ENCODE data around the gene SYT2. TPM values are rescaled to one million over a fixed set of nuclear protein-coding genes. Genes with fewer than 3 reads are reported as not detected.
"Not testable (repeated sequence)": the region's sequence is repeated elsewhere in the genome, so short reads cannot be mapped to it uniquely, and the experiment has no call there.

SYT2 gene
- total and polyA plus RNA-seq, 7 donors, result 0.10 to 0.16 TPM; not detected in 5

- Histone ChIP-seq H3K4me3 (peak overlapping the region in 2 of 4 donors; percentile 11 to 33), H3K4me1 (peaks cover 0 to 96% (median 84%) of the 10 kb centered on the region in 4 donors)
Observed at GRCh38 chr1:202552615-202553014, 157.6 kb downstream of the SYT2 start.

GRCh38 chr1:202551683-202552082, 158.6 kb downstream of the SYT2 start:
- intact Hi-C loops (cut with DNase I), result no loop called here
- DNase-seq, result peak; percentile 86
- WGBS, 2 donors, result 73 to 77% methylated on average over 3 of the region's 3 CpGs
- Histone ChIP-seq H3K36me3 (no peaks in the 10 kb centered on the region), H3K9me3 (no peaks in the 10 kb centered on the region), H3K27me3 (no peaks in the 10 kb centered on the region), H3K27ac (peak overlapping the region; percentile 68 to 94 (median 86)), H3K4me1 (peaks cover 0 to 93% (median 76%) of the 10 kb centered on the region in 4 donors), H3K4me3 (peak overlapping the region in 2 of 4 donors; percentile 11 to 33)
- TF ChIP-seq, protein P1, sequence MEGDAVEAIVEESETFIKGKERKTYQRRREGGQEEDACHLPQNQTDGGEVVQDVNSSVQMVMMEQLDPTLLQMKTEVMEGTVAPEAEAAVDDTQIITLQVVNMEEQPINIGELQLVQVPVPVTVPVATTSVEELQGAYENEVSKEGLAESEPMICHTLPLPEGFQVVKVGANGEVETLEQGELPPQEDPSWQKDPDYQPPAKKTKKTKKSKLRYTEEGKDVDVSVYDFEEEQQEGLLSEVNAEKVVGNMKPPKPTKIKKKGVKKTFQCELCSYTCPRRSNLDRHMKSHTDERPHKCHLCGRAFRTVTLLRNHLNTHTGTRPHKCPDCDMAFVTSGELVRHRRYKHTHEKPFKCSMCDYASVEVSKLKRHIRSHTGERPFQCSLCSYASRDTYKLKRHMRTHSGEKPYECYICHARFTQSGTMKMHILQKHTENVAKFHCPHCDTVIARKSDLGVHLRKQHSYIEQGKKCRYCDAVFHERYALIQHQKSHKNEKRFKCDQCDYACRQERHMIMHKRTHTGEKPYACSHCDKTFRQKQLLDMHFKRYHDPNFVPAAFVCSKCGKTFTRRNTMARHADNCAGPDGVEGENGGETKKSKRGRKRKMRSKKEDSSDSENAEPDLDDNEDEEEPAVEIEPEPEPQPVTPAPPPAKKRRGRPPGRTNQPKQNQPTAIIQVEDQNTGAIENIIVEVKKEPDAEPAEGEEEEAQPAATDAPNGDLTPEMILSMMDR (IDR thresholded peaks at IDR 0.05), result no peak
- no peak for TF ChIP-seq EP300 (IDR thresholded peaks at IDR 0.05)
- TF ChIP-seq POLR2A (IDR thresholded peaks at IDR 0.05), result no peak
- peak in 2 of 4 donors; percentile 46 to 64 for TF ChIP-seq POLR2AphosphoS5 (IDR thresholded peaks at IDR 0.05)

More at GRCh38 chr1:202552615-202553014, 157.6 kb downstream of the SYT2 start:
- intact Hi-C loops (cut with DNase I); DNase-seq; H3K27me3 ChIP-seq; H3K36me3 ChIP-seq; H3K9me3 ChIP-seq: not testable (repeated sequence)
- peak overlapping the region; percentile 68 to 94 (median 86) for H3K27ac ChIP-seq
- peak in 3 of 4 donors; percentile 18 to 86 (median 55) for TF ChIP-seq EP300 (IDR thresholded peaks at IDR 0.05)
- peak; percentile 53 to 88 (median 78) for TF ChIP-seq POLR2AphosphoS5 (IDR thresholded peaks at IDR 0.05)

GRCh38 chr1:202550088-202550487, 160.2 kb downstream of the SYT2 start:
- H3K4me3 ChIP-seq, result peak overlapping the region in 1 of 4 donors; percentile 5
- 77 to 93% methylated on average over 1 of the region's 1 CpG for WGBS, 2 donors
- H3K36me3 ChIP-seq; DNase-seq; H3K9me3 ChIP-seq; H3K27me3 ChIP-seq; intact Hi-C loops (cut with DNase I): not testable (repeated sequence)
- H3K27ac ChIP-seq, result peak overlapping the region; percentile 68 to 94 (median 86)
- TF ChIP-seq POLR2AphosphoS5 (IDR thresholded peaks at IDR 0.05), result peak; percentile 13 to 68 (median 42)
- H3K4me1 ChIP-seq, result peaks cover 0 to 93% (median 74%) of the 10 kb centered on the region in 4 donors

- DNase-seq, result no peak
- Histone ChIP-seq H3K4me1 (peaks cover 0 to 70% (median 53%) of the 10 kb centered on the region in 4 donors), H3K36me3 (no peaks in the 10 kb centered on the region), H3K4me3 (peak overlapping the region in 3 of 4 donors; percentile 58 to 60 (median 58)), H3K27ac (peak overlapping the region; percentile 68 to 94 (median 86)), H3K27me3 (no peaks in the 10 kb centered on the region), H3K9me3 (no peaks in the 10 kb centered on the region)
- TF ChIP-seq EP300 (IDR thresholded peaks at IDR 0.05) (no peak), POLR2AphosphoS5 (IDR thresholded peaks at IDR 0.05) (no peak), POLR2A (IDR thresholded peaks at IDR 0.05) (no peak)
- TF ChIP-seq, protein P1 (IDR thresholded peaks at IDR 0.05), result no peak
- intact Hi-C loops (cut with DNase I), result no loop called here
Observed at GRCh38 chr1:202547215-202547614, 163.0 kb downstream of the SYT2 start.

GRCh38 chr1:202546796-202547195, 163.5 kb downstream of the SYT2 start:
- H3K36me3 ChIP-seq; H3K27me3 ChIP-seq; intact Hi-C loops (cut with DNase I); DNase-seq; H3K9me3 ChIP-seq: not testable (repeated sequence)
- peak overlapping the region; percentile 84 to 94 (median 89) for H3K27ac ChIP-seq
- H3K4me3 ChIP-seq, result peak overlapping the region; percentile 8 to 60 (median 58)
- peaks cover 0 to 66% (median 49%) of the 10 kb centered on the region in 4 donors for H3K4me1 ChIP-seq
- 62 to 74% methylated on average over 3 of the region's 3 CpGs for WGBS, 2 donors

DNA sequence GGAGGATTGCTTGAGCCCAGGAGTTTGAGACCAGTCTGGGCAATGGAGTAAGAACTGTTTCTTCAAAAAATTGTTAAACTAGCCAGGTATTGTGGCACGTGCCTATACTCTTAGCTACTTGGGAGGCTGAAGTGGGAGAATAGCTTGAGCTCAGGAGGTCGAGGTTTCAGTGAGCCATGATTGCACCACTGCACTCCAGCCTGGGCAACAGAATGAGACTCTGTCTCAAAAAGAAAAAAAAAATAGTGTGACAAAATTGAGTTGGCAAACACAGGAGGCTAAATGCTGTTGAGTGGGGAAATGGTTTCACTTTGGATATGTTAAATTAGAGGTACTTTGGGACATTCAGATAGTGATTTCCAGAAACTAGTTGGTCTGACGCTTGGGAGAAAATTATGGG, 163.9 kb downstream of the SYT2 start:
- 77 to 89% methylated on average over 3 of the region's 3 CpGs for WGBS, 2 donors
- DNase-seq; H3K27me3 ChIP-seq; H3K9me3 ChIP-seq; H3K36me3 ChIP-seq; intact Hi-C loops (cut with DNase I): not testable (repeated sequence)
- H3K27ac ChIP-seq, result peak overlapping the region; percentile 84 to 94 (median 89)
- peak overlapping the region; percentile 8 to 60 (median 58) for H3K4me3 ChIP-seq
- peaks cover 0 to 62% (median 44%) of the 10 kb centered on the region in 4 donors for H3K4me1 ChIP-seq

DNA sequence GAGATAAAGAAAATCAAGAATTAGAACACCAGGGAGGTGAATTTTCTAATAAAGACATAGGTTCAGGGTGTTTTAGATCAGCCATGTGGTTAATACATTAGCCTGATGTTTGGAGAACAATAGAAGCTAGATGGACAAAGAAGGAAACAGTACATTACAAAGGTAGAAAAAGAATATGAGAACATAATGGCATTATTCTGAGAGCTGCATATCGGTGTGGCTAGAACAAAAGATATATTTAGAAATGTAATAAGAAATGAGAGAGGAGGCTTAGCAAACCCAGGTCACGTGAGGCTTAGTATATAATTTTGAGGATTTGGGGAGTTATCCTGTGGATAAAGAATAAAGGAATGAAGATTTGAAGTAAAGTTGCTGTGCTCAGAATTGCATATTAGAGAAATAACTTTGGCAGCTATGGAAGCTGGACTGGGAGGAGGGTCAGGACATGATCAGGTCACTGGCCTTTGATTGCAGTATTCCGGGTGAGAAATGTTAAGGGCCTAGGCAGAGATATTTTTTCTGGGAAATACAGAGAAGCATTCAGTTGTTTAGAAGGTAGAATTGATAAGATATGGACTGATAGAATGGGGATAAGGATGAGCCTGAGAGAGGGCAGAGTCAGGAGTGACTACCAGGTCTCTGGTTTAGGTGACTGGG, 164.5 kb downstream of the SYT2 start:
- Histone ChIP-seq H3K4me1 (peaks cover 0 to 59% (median 43%) of the 10 kb centered on the region in 4 donors), H3K4me3 (peak overlapping the region; percentile 8 to 60 (median 58)), H3K27ac (peak overlapping the region; percentile 84 to 94 (median 89))
- intact Hi-C loops (cut with DNase I); H3K27me3 ChIP-seq; H3K36me3 ChIP-seq; DNase-seq; H3K9me3 ChIP-seq: not testable (repeated sequence)
- 80 to 95% methylated on average over 3 of the region's 3 CpGs for WGBS, 2 donors

DNA sequence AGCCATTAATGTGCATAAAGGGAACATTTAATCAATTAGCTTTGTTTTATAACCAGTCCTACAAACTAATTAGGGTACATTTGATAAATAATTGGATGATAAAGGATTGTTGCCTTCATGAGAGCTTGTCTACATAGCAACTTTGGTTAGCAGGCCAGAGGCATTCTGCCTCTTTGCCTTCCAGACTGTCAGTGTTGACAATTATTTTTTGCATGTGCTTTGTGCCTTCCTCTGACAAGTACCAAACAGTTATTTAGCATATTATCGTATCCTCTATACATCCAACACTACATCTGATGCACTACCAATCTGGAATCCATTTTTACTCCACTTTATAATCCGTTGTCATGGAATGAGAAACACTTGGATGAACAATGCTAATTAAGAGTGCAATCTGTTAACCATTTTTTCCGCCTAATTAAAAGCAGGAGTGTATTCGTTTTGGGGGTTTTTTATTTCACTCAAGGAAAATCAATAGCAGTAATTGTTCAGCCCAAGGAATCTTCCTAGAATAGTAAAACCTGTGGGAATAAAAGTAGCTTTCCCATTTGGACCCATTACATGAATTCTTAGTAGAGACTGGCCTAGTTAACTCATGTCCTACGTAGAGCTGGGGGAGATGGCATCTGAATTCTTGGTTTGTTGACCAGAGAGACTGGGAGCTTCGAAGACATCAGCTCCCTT, 165.3 kb downstream of the SYT2 start:
- not testable (repeated sequence) for H3K27me3 ChIP-seq, H3K9me3 ChIP-seq, DNase-seq, H3K36me3 ChIP-seq
- H3K27ac ChIP-seq, result peak overlapping the region; percentile 84 to 94 (median 89)
- H3K4me3 ChIP-seq, result peak overlapping the region in 3 of 4 donors; percentile 58 to 60 (median 58)
- intact Hi-C loops (cut with DNase I), result loop anchor here (5.0 kb wide), 1 partner anchor 38 kb away; no protein-coding TSS in a partner anchor
- H3K4me1 ChIP-seq, result peaks cover 0 to 50% (median 35%) of the 10 kb centered on the region in 4 donors
- 88 to 93% methylated on average over 6 of the region's 6 CpGs for WGBS, 2 donors
